GM10847 (cell line): ENCODE results near the gene RAI1.

Experiments used
- POLR2A ChIP-seq: IDR thresholded peaks from 2 replicates; pipeline ENCODE4 v1.6.1; 2011; ENCODE audit not compliant: insufficient read length; ENCODE audit errors: extremely low read depth

Gene RAI1

DNA sequence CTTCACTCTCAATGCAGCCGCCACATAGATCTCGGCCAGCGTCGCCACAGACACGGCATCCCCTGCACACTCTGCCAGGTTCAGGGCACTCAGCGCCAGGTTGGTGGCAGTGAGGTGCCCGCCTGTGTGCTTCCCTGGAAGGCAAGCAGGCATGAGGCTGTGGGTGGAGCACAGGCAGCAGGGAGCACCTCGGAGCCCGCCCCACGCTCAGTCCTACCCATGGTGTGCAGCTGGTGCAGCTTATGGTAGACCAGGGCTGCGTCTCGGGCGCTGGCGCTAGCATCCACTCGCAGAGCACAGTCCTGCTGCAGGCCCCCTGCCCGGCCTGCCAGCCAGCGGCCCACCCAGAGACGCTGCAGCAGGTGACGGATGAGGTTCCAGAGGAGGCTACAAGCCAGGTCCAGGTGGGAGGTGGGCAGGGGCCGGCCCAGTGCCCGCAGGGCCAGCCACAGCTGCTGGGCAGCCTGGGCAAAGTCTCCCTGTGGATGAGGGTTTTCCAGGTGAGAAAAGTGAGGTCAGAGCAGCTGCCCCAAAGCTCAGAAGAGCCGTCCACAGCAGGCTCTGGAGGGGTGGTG is 135.1 kb downstream of the RAI1 start:
- no peak for TF ChIP-seq POLR2A

DNA sequence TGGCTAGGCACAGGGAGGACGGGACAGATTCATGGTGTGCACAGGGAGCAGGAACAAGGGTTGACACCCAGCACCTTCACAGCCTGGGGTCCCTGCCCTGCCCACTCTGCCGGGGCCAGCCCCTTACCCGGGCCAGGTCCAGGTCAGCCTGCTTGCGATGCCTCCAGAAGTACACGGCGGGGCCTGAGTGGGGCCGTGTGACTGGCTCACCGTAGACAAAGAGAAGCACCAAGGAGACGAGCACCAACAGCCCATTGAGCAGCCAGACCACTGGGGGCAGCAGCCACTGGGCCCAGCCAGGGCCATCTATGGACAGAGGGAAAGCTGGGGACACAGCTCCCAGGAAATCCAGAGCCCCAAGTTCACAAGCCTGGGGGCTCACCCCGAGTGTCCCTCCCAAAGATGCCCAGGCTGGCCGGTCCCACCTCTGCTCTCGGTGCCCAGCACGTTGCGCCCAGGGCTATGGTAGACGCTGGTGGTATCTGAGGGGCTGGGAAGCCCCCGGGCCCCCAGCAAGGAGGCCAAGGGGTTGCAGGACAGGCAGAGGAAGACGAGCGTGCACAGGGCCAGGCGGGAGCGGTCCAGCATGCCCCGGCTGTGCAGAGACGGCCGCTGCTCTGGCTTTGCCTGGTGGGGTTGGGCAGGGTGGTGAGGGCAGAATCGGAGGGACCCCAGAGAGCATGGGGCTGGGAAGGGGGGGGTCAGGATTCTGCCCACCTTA is 135.7 kb downstream of the RAI1 start:
- TF ChIP-seq POLR2A: no peak

DNA sequence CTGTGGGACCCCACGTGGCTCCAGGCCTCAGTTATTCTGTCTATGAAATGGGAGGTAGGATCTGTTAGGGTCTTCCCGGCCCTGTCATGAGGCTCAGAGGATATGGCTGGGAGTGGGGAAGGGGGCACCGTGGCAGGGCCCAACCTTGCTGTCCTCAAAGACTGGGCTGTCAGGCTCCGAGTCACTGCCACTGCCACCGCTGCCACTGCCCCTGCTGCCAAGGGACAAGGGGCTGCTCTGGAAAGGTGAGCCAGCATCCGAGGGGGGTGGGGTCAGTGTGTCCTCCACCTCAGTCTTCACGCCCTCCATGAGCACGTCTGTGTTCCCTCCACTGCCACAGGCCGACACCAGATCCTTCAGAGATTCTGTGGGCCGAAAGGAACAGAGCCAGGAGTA is 136.3 kb downstream of the RAI1 start:
- no peak for TF ChIP-seq POLR2A

DNA sequence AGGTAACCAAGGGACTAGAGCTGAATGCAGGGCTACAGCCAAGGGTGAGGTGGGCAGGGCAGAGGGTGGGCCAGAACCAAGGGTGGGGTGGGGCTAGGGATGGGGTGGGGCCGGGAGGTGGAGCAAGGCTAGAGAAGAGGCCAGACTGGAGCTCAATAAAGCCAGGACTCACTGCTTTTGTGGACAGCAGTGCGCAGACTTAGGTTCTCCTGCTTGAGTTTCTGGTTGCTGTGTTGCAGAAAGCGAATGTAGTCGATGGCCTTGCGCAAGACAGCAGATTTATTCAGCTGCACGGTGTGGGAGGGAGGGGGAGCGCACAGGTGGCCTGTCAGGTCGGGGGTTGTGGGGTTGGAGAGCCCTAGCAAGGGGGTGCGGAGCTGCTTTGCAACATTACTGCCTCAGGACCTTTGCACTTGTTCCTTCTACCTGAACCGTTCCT is 136.8 kb downstream of the RAI1 start:
- TF ChIP-seq POLR2A: no peak

DNA sequence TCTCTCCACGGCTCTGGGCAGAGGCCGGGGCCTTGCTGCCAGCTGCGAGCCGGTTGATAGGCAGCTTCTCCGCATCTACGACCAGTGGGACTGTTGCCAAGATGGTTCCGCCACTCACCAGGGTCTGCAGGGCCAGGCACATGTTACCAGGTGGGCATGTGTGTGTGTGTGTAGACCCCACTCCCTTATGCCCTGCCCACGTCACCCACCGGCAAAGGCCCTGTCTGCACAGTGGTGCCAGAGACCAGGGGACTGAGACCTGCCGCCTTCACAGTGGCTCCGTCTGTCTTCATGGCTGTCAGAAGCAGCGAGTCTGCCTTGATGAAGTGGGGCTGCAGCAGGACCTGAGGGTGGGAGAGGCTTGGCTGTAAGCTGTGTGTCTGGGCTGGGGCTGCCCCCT is 137.9 kb downstream of the RAI1 start:
- no peak for TF ChIP-seq POLR2A

DNA sequence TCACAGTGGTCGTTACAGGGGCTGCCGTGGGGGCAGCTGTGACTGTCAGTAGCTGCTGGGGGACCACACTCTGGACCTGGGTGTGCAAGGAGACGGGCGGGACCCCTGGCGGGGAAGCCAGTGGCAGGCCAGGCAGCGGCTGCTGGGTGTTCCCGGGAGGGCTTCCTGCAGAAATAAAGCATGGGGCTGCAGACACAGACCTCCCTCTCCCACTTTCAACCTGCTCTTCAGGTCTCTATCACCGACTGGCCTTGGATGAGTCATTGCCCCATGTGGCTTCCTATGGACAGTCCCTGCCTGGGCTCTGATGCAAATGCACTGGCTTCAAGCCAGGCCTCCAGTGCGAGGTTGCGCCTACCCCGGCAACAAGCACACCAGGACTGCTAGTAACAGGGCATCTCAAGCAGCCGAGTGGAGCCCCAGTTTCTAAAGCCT is 138.3 kb downstream of the RAI1 start:
- no peak for TF ChIP-seq POLR2A

DNA sequence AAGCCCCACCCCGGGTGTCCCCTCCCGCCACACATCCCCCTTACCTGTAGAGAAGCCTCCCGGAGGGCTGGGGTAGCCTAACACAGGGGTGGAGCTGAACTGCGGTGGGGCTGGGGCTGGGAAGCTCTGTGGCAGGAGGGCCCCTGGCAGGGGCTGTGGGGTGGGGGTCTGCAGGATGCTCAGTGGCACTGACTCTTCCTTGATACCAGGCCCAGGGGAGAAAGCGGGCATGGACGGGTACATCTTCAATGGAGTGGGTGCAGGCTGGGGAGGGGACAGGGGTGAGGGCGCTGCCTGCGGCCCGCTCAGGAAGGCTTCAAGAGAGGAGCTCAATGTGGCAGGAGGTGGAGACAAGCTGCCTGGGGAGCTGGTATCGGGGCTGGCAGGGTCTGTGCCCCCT is 138.8 kb downstream of the RAI1 start:
- no peak for TF ChIP-seq POLR2A

DNA sequence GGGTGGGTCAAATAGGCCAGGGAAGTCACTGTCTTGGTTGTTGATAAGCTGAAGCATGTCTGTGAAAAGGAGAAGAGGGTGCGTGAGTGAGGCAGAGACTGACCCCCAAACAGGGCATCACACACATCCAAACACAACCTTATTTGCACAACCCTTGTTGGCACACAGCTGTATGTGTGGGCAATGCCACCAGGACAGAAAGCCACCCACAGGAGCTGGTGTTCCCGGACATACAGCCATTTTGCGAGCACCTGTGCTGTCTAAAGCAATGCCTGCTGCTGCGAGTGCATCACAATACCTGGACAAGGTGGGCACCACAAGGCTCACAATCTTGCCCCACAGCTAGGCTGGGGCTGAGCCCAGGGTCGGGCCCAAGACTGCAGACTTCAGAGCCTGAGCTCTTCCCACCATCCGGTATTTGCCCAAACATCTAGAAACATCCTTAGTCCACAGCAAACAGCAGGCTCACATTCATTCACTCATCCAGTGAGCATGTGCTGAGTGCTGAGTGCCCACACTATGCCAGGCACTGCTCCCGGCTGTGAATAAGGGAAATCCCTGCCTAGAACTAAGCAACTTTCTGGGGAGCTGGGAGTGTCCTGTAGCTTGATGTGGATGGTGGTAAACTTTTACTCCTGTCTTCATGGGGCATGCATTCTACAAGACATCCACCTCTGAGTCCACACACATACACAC is 139.4 kb downstream of the RAI1 start:
- no peak for TF ChIP-seq POLR2A

DNA sequence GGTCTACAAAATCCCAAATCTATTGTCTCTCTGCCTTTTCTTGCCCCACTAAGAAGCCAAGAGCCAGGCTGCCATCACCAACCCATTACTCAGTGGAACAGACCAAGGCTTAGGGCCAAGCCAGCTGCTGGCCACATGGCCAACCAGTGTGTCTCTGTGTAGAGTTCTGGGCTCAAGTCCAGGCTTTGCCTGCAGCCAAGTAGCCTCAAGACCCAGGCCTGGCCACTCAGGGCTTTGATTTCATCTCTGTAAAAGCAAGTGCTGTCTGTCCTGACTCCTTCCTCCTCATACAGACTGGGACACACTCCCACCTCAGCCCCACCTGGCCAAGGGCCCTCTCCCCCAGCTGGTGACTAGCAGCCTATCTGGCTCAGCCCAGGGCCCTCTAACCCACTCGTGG is 140.9 kb downstream of the RAI1 start:
- no peak for TF ChIP-seq POLR2A

DNA sequence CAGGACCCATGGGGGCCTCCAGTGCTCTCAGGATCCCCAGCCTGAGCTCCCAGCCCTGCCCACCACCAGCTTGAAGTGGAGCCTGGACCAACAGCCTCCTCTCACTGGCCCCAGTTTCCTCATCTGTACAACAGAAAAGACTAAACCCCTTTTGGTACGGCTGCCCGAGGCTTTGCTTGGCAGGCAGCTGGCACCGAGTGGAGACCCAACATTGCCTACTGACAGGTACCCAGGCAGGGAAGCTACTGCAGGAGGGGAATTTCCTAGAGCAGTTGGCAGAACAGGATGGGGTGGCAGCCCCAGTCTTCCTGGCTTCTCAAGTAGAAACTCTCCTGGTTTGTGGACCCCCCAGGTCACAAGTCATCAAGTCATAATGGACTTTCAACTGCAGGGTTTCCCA is 141.4 kb downstream of the RAI1 start:
- TF ChIP-seq POLR2A: no peak

DNA sequence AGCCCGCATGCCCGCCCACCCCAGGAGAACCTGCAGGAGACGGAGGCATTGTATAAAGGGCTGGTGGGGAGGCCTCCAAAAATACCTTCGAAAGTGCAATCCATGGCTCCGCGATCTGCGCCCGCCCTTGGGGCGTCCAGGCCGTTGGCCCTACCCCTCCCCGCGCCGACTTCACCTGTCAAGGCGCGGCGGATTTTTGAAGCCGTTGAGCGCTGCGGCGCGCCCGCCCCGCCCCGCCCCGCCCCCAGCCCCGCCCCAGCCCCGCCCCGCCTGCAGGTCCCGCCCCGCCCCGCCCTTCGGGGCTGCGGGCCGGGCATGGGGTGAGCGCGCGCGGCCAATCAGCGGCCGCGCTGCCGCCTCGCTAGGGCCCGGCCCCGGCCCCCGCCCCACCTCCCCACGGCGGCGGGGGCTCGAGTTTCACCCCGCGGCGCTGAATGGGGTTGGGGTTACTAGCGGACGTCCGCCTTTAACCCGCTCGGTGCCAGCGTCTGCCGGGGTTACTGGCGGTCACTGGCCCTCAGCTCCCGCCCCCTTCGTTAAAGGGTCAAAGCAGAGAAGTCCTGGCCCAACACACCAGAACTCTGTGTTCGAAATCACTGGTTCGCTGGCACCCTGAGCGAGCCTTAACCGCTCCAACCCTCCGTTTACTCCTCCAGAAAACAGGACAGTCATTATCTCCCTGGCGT is 142.3 kb downstream of the RAI1 start:
- peak; percentile 42 for TF ChIP-seq POLR2A

DNA sequence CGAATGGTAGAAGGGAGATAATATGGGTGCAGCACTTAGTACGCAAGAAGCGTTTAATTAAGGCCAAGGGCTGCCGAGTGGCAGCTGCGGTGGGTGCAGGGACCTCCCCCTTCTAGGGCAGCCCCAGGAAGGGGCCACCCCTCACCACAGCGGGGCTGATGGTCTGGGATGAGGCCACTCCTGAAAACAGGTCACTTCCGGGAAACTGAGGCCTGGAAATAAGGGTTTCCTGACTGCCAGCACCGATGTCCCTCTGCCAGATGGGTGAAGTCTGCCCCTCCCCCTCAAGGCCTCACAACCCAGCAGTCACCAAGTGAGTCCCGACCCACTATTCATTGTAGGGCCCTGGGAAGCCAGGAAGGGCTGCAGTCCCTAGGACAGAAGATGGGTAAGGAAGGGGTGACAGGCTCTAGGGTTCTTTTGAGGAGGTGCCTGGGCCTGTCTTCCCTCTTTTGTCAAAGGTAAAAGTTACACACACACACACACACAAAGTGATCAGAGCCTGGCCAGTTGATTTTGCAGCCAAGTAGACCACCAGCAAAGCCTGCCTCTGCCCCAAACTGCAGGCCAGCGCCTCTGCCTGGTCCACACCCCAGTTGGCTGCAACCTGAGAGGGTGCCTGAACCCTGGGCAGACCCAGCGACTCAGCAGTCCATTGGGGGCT is 143.0 kb downstream of the RAI1 start:
- no peak for TF ChIP-seq POLR2A

DNA sequence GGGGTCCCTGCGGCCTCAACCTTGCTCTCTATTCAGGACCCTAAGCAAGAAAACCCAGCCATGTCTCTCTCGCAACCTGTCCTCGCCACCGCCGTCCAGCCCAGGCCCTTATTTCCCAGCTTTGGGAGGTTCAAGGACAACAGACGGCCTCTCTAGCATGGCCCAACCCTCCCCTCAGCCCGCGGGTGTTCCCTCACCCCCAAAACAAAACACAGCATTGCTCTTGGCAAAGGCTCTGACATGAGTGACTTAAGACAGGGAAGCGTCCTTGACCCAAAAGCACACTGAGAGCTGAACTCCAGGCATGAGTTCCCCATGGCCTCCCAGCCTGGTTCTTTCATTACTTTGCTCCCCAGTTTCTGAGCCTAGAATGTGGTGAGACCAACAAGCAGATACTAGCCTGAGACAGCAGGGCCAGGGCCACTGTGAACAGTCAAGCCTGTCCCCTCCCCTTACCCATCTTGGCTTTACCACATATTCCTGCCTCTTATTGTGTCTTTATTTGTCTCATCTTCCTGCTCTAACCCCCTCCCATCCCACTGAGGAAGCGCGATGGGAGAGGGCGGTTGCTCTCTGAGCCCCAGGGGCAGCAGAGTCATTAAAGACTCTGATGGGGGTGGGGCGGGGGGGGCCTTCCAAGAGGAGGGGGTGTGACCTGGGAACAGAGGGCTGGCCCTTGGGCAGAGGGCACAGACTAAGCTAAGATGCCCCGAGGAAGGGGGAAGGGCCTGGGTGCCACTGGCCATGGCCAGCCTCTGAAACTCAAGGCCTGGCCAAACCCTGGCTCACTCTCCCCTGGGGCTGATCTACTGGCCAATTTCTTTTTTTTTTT is 143.7 kb downstream of the RAI1 start:
- TF ChIP-seq POLR2A: no peak

DNA sequence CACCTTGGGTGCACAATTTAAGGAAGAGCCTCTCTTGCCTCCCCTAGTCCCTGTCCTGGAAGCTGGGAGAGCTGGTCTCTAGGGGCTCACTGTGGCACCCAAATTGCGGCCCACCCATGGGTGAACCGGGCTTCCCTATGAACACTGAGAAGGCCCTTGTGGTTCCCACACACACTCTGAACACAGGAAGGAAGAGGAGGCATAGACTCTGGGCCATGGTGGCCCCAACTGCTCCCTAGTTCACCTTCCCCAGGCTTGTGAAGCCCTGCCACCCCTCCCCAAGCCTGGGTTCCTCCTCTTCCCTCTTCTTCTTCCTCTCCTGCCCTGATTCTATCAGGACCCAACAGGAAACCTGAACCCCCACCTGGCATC is 145.1 kb downstream of the RAI1 start:
- no peak for TF ChIP-seq POLR2A
